ENCODE data around the gene SPG7.

- TF ChIP-seq CTCF (conservative IDR thresholded peaks at IDR 0.05 in 1 of 2, IDR thresholded peaks at IDR 0.05 in 1 of 2; ENCODE audit: extremely low read depth in 1 of 2, insufficient read depth in 1 of 2, low read depth in 1 of 2, low read length in 2 of 2), result no peak
- no peak for TF ChIP-seq EZH2 (IDR thresholded peaks at IDR 0.05; ENCODE audit: borderline replicate concordance, low read length)
Measured at GRCh38 chr16:89544113-89544512, 35.9 kb downstream of the SPG7 start.

Data from mammary epithelial cell (primary cell).